Measurements from ENCODE around the gene NUDT5. TPM values are rescaled to one million over a fixed set of nuclear protein-coding genes. Genes with fewer than 3 reads are reported as not detected.

Gene NUDT5
- total RNA-seq, 1 experiment from 2014 or later, result 54.0 TPM

- CTCF ChIA-PET, result no interaction called here
- POLR2A ChIA-PET, result no interaction called here
- no peaks in the 10 kb centered on the region for H3K9me3 ChIP-seq (ENCODE audit: control insufficient read depth, insufficient read depth, low read depth, low read length)
- peaks cover 4% of the 10 kb centered on the region for H3K4me1 ChIP-seq (ENCODE audit: control insufficient read depth, insufficient read depth, low read length)
- in situ Hi-C loops (cut with HindIII; ENCODE audit: low pct_unique_long_range_greater_than_20kb, low sequenced_read_pairs) (no loop called here), intact Hi-C loops (cut with micrococcal nuclease; ENCODE audit: unreplicated experiment) (no loop called here)
- H3K36me3 ChIP-seq (ENCODE audit: control insufficient read depth, insufficient read depth, low read length), result peaks cover 17% of the 10 kb centered on the region
- BruUV-seq (replicated peaks), result no TSS peak
- TF ChIP-seq REST (IDR thresholded peaks at IDR 0.05; ENCODE audit: insufficient read depth in 1 of 2, low read depth in 2 of 2, low read length in 1 of 2), result no peak
- TF ChIP-seq TCF7L2 (IDR thresholded peaks at IDR 0.05; ENCODE audit: low read depth, low read length), result no peak
- no peak for TF ChIP-seq POLR2AphosphoS5 (IDR thresholded peaks at IDR 0.05; ENCODE audit: low read depth, low read length)
- no peak for TF ChIP-seq SIN3A (IDR thresholded peaks at IDR 0.05; ENCODE audit: borderline replicate concordance, insufficient read depth, low read depth, low read length)
- TF ChIP-seq CTCF (IDR thresholded peaks at IDR 0.05), result no peak
- no peak overlapping the region for H3K4me3 ChIP-seq (ENCODE audit: low read depth in 2 of 2, low read length in 2 of 2)
- DNase-seq (ENCODE audit: low read depth, low spot score) (no peak), ATAC-seq (no peak)
- H3K27me3 ChIP-seq (ENCODE audit: control insufficient read depth, insufficient read depth, low read length), result no peaks in the 10 kb centered on the region
- H3K27ac ChIP-seq (ENCODE audit: low read length), result no peak overlapping the region
Measured at GRCh38 chr10:12201543-12201942, 5.9 kb upstream of the NUDT5 start.

GRCh38 chr10:12200850-12201249 lies 5.2 kb upstream of the NUDT5 start:
- in situ Hi-C loops (cut with HindIII; ENCODE audit: low pct_unique_long_range_greater_than_20kb, low sequenced_read_pairs) (no loop called here), intact Hi-C loops (cut with micrococcal nuclease; ENCODE audit: unreplicated experiment) (no loop called here)
- ChIA-PET POLR2A (no interaction called here), CTCF (no interaction called here)
- DNase-seq (ENCODE audit: low read depth, low spot score), result no peak
- no peak for TF ChIP-seq REST (IDR thresholded peaks at IDR 0.05; ENCODE audit: insufficient read depth in 1 of 2, low read depth in 2 of 2, low read length in 1 of 2)
- TF ChIP-seq TCF7L2 (IDR thresholded peaks at IDR 0.05; ENCODE audit: low read depth, low read length), result no peak
- no peaks in the 10 kb centered on the region for H3K9me3 ChIP-seq (ENCODE audit: control insufficient read depth, insufficient read depth, low read depth, low read length)
- BruUV-seq (replicated peaks), result no TSS peak
- ATAC-seq, result no peak
- H3K4me1 ChIP-seq (ENCODE audit: control insufficient read depth, insufficient read depth, low read length), result peaks cover 4% of the 10 kb centered on the region
- H3K36me3 ChIP-seq (ENCODE audit: control insufficient read depth, insufficient read depth, low read length), result peaks cover 21% of the 10 kb centered on the region
- no peak overlapping the region for H3K4me3 ChIP-seq (ENCODE audit: low read depth in 2 of 2, low read length in 2 of 2)
- H3K27ac ChIP-seq (ENCODE audit: low read length), result no peak overlapping the region
- no peaks in the 10 kb centered on the region for H3K27me3 ChIP-seq (ENCODE audit: control insufficient read depth, insufficient read depth, low read length)
